Activated naive CD8-positive, alpha-beta T cell treated with anti-CD3 and anti-CD28 coated beads, Interleukin-2, amount 50 U/mL, for 24 hours (primary cell): Measurements from ENCODE around the gene ZNF750.

Experiments
- ATAC-seq: fragments of 150-1000 bp; cut with Tn5 transposase; one replicate; pipeline ENCODE4 v1.10.0; 2021
- DNase-seq: peaks from one replicate; pipeline ENCODE4 v3.0.0; 2021
- H3K27ac Mint-ChIP-seq: one replicate; pipeline ENCODE4 v1.8.0; 2021; ENCODE audit warnings: mild to moderate bottlenecking, mixed read lengths
- H3K27me3 Mint-ChIP-seq: one replicate; pipeline ENCODE4 v1.8.0; 2021; ENCODE audit warnings: mixed read lengths
- H3K36me3 Mint-ChIP-seq: one replicate; pipeline ENCODE4 v1.8.0; 2021; ENCODE audit warnings: low read depth, mixed read lengths
- H3K4me1 Mint-ChIP-seq: one replicate; pipeline ENCODE4 v1.8.0; 2021; ENCODE audit warnings: mixed read lengths
- H3K4me3 Mint-ChIP-seq: one replicate; pipeline ENCODE4 v1.8.0; 2021; ENCODE audit warnings: mild to moderate bottlenecking, moderate library complexity, mixed read lengths
- H3K9me3 Mint-ChIP-seq: one replicate; pipeline ENCODE4 v1.8.0; 2021; ENCODE audit warnings: mixed read lengths

The ZNF750 gene

DNA sequence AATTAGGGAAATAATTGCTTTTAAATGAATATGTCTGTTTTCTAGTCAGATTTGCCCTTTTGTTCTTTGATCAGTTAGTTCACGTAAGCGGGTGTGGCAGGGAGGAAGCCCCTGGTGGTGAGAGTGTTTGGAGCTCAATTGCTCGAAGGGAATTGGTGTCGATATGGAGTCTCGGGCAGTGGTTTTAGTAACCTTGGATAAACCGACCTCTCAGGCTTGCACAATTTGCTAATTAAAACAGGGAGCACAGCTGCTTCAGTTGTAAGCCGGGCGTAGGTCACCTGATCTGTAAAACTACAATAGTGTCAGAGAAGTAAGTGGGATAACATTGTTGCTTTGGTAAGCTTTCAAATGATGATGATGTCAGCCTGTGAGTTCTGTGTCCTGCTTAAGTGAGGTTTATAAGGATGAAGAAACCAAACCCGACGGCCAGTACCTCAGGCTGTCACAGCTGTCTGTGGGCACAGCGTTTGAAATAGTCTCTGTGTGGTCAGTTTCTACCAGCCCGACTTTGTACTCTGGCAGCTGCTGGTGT, 2.9 kb downstream of the ZNF750 start:
- H3K27ac Mint-ChIP-seq = no peak overlapping the region
- no peaks in the 10 kb centered on the region for H3K9me3 Mint-ChIP-seq
- no peaks in the 10 kb centered on the region for H3K27me3 Mint-ChIP-seq
- no peak for DNase-seq
- no peak for ATAC-seq
- H3K4me1 Mint-ChIP-seq = peaks cover 2% of the 10 kb centered on the region
- no peak overlapping the region for H3K4me3 Mint-ChIP-seq
- peaks cover 7% of the 10 kb centered on the region for H3K36me3 Mint-ChIP-seq

DNA sequence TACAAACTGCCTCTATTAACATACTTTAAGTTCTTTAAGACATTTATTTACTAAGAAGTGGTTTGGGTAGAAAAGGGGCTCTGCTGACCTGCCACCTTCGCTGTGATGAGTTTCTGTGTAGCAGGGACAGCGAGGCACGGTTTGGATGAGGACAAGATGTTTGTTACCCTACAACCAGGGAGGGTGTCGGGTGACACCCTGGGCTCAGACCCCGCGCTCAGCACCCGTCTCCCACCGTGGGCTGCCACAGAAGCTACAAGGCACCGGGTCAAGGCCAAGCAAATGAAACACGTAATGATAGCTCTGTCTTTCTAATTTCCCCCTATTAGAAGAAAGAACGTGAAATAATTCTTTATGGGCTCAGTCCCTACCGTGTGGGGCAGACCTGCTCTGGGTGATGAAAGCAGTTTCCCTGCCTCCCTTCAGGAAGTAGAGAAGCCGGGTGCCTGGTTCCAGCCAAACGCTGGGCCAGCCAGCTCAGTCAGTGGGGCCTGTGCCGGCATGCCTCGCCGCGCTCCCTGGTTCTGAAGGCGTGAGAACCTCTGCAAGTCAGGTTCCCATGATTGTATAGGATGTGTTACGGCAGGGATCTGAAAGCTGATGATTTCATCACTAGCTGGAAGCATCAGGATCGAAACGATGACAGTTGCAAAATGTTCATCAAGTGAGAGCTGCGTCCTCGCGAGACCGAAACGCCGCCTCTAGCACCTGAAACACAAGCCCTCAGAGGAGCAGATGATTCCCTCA, 3.9 kb downstream of the ZNF750 start:
- peaks cover 2% of the 10 kb centered on the region for H3K4me1 Mint-ChIP-seq
- no peak overlapping the region for H3K4me3 Mint-ChIP-seq
- H3K36me3 Mint-ChIP-seq = peaks cover 7% of the 10 kb centered on the region
- DNase-seq (no peak), ATAC-seq (no peak)
- H3K9me3 Mint-ChIP-seq = no peaks in the 10 kb centered on the region
- H3K27me3 Mint-ChIP-seq = no peaks in the 10 kb centered on the region
- H3K27ac Mint-ChIP-seq = no peak overlapping the region

DNA sequence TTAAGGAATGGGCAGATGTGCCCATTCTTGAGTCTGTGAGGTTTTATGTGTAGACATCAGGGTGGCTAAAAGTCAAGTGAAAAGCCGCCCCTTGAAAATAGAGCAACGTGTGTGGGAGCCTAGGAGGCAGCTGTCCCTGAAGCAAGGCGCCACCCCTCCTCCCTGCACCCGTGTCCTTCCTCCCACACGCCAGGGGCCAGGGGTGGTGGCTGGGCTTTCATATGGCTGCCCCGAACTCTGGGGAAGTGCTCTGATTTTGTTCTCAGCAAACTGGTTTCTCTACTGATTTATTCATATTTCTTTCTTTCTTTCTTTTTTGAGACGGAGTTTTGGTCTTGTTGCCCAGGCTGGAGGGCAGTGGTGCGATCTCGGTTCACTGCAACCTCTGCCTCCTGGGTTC, 4.7 kb downstream of the ZNF750 start:
- no peak overlapping the region for H3K4me3 Mint-ChIP-seq
- H3K9me3 Mint-ChIP-seq = no peaks in the 10 kb centered on the region
- no peaks in the 10 kb centered on the region for H3K27me3 Mint-ChIP-seq
- no peak for DNase-seq
- peaks cover 2% of the 10 kb centered on the region for H3K4me1 Mint-ChIP-seq
- no peak overlapping the region for H3K27ac Mint-ChIP-seq
- ATAC-seq = no peak
- peaks cover 9% of the 10 kb centered on the region for H3K36me3 Mint-ChIP-seq

DNA sequence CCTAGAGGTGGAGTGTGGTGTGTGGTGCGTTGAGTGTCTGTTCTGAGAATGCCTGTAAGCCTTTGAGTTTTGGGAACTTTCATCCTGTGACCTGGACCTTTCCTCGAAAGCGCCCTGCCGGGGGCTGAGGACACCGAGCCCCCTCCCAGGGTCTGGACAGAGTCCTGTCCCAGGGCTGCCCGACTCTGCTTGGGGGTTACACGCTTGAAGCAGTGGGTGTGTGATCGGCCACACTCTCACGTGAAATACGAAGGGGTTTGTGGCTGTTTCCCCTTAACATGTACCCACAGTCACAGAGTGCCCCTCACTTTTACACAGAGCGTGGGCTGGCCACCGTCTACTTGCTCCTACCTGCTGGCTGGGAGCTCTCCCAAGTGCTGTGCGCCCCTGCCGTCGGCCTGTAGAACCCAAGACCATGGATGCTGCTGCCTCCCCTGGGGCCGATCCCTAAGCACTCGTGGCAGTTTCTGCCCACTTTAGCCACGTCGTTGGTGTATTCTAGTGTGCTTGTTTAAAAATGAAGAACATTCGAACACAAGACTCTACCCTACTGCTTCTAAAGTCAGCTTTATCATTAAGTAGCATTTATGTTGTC, 6.8 kb downstream of the ZNF750 start:
- no peak for DNase-seq
- H3K27me3 Mint-ChIP-seq = no peaks in the 10 kb centered on the region
- H3K4me1 Mint-ChIP-seq = peaks cover 2% of the 10 kb centered on the region
- H3K9me3 Mint-ChIP-seq = no peaks in the 10 kb centered on the region
- peaks cover 22% of the 10 kb centered on the region for H3K36me3 Mint-ChIP-seq
- no peak overlapping the region for H3K27ac Mint-ChIP-seq
- no peak for ATAC-seq
- H3K4me3 Mint-ChIP-seq = no peak overlapping the region

DNA sequence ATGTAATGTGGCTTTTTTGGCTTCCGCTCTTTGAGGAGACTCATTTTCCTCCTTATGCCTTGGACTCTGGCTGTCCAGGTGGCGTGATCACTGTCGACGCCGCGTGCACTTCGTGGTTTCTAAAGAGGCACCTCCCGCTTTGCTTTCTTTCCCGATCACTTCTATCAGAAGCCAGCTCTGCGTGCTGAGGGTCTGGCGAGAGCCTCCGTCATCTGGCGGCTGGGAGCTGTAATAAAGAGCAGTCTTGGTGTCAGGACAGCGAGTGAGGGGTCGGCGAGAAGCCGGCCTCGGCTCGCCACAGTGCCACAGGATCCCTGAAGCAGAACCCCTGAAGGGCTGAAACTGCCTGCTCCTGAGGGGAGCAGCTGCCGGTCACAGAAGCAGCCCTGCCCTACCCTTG, 7.4 kb downstream of the ZNF750 start:
- DNase-seq (no peak), ATAC-seq (no peak)
- Mint-ChIP-seq H3K27ac (no peak overlapping the region), H3K9me3 (no peaks in the 10 kb centered on the region), H3K4me1 (no peaks in the 10 kb centered on the region), H3K4me3 (no peak overlapping the region), H3K36me3 (peaks cover 28% of the 10 kb centered on the region), H3K27me3 (no peaks in the 10 kb centered on the region)

DNA sequence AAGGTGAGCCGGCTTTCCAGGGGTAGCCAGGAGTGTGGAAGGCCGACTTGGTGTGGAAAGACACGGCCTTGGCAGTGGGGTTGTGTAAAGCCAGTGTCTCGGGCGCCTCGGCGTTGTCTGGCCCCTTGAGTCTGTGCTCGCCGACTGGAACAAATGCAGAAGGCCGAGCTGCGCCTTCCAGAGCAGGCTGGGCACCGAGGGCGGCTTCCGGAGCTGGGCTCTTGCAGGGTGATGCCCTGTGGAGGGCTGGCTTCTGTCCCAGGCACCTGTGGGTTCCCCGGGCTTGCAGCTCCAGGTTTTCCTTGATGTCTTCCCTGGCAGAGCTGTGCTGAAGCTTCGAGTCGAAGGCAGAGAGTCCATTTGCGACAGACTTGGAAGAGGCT, 8.0 kb downstream of the ZNF750 start:
- no peaks in the 10 kb centered on the region for H3K9me3 Mint-ChIP-seq
- no peak for DNase-seq
- H3K36me3 Mint-ChIP-seq = peaks cover 32% of the 10 kb centered on the region
- H3K27ac Mint-ChIP-seq = no peak overlapping the region
- H3K4me3 Mint-ChIP-seq = no peak overlapping the region
- no peaks in the 10 kb centered on the region for H3K27me3 Mint-ChIP-seq
- no peaks in the 10 kb centered on the region for H3K4me1 Mint-ChIP-seq
- no peak for ATAC-seq

DNA sequence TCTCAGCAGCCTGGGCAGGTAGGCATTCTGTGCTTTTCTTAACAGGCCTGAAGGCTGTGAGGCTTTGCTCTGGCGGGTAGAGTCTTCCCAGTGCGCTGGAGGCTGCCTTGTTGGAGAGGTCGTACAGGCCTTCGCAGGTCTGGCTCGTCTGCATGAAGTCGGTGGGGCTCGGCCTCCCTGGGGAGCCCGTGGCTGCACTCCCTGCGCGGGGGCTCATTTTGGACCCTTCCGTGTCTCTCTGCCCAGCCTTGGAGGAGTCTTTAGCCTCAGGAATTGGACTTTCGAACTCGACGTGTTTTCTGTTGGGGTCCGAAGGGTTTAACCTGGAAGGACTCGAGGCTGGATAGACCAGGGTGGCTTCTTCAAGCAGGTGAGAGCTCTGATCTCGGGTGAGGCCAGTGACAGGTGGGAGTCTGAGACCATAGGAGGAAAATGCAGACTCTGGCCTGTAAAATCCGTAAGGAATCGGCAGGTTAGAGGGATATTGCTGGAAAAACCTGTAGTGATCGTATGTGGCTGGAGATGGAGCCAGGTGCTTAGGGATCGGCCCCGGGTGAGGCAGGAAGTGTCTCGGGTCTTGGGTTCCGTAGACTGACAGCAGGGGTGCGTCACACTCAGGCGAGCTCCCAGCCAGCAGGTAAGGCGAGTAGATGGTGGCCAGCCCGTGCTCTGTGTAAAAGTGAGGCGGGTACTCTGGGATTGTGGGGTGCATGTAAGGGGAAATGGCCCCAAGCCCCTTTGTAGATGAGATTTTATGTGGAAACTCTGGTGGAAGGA, 8.6 kb downstream of the ZNF750 start:
- H3K4me1 Mint-ChIP-seq = no peaks in the 10 kb centered on the region
- H3K36me3 Mint-ChIP-seq = peaks cover 32% of the 10 kb centered on the region
- no peaks in the 10 kb centered on the region for H3K9me3 Mint-ChIP-seq
- no peak overlapping the region for H3K27ac Mint-ChIP-seq
- no peak for DNase-seq
- no peak overlapping the region for H3K4me3 Mint-ChIP-seq
- no peak for ATAC-seq
- no peaks in the 10 kb centered on the region for H3K27me3 Mint-ChIP-seq

DNA sequence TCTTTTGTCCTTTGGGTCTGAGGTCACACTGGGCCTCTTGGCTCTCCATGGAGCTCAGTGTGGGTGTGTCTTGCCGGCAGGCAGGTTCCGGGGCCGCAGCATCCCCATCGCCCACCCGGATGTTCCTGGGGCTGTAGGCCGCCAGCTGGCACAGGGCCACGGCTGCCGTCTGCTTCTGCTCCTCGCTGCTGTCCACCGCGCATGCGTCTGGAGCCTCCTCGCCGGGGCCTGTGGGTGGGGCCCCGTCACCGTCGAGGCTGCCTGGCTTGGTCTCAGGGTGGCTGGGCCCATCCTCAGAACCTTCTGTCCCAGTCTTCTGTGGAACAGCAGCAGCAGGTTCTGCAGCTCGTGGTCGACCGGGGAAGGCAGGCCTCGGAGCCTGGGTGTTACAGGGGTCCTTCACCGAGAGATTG, 9.6 kb downstream of the ZNF750 start:
- H3K9me3 Mint-ChIP-seq = no peaks in the 10 kb centered on the region
- H3K36me3 Mint-ChIP-seq = peaks cover 32% of the 10 kb centered on the region
- H3K27ac Mint-ChIP-seq = no peak overlapping the region
- no peak for DNase-seq
- no peaks in the 10 kb centered on the region for H3K4me1 Mint-ChIP-seq
- ATAC-seq = no peak
- no peaks in the 10 kb centered on the region for H3K27me3 Mint-ChIP-seq
- no peak overlapping the region for H3K4me3 Mint-ChIP-seq

DNA sequence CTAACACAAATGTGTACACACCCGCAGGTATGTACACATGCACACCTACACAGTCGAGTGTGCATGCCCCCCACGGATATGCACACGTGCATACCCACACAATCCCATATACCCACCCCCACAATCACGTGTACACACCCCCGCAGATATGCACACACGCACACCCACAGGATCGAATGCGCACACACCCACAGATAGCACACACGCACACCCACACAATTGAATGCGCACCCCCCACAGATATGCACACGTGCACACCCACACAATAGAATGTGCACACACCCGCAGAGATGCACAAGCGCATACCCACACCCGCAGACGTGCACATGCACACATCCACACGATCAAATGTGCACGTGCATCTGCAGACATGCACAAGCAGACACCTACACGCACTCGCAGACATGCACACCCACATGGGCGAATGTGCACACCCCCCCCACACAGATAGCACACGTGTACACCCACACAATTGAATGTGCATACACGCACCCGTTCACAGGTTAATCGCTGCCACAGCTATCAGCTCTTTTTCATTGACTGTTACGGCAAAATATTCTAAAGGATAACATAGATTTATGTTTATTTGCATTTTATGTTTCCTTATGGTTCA, 10.8 kb downstream of the ZNF750 start:
- Mint-ChIP-seq H3K4me1 (no peaks in the 10 kb centered on the region), H3K9me3 (no peaks in the 10 kb centered on the region), H3K36me3 (peaks cover 32% of the 10 kb centered on the region), H3K27me3 (no peaks in the 10 kb centered on the region), H3K4me3 (no peak overlapping the region), H3K27ac (no peak overlapping the region)
- no peak for DNase-seq
- ATAC-seq = no peak

DNA sequence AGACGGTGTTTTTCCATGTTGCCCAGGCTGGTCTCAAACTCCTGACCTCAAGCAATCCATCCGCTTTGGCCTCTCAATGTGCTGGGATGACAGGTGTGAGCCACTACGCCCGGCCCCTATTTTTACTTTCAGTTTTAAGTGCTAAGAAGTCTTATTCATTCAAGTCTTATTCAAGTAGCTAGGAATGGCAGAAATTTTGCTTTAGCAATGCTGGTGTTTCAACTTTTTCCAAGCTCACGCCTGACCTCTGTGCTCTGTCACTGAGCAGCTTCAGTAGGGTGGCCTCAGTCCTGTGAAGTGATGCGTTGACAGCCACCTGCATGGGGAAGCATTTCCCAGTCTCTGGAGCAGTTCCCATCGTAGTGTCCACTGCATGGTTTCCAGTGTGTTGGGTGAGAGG, 12.9 kb downstream of the ZNF750 start:
- H3K36me3 Mint-ChIP-seq = peaks cover 29% of the 10 kb centered on the region
- no peak overlapping the region for H3K27ac Mint-ChIP-seq
- no peak for DNase-seq
- H3K27me3 Mint-ChIP-seq = no peaks in the 10 kb centered on the region
- ATAC-seq = no peak
- no peak overlapping the region for H3K4me3 Mint-ChIP-seq
- no peaks in the 10 kb centered on the region for H3K4me1 Mint-ChIP-seq
- no peaks in the 10 kb centered on the region for H3K9me3 Mint-ChIP-seq

DNA sequence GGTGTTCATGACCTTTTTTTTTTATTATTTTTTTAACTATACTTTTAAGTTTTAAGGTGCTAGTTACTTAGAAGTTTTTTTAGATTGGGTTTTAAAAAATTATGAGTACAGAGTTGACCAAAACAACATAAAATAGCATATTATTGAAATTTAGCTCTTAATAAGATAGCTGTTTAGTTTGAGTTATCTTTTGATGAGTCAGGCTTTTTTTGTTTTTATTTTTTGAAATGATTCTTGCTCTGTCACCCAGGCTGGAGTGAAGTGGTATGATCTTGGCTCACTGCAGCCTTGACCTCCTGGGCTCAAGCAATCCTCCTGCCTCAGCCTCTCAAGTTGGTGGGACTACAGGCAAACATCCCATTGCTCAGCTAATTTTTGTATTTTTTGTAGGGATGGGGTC, 13.6 kb downstream of the ZNF750 start:
- peaks cover 32% of the 10 kb centered on the region for H3K36me3 Mint-ChIP-seq
- no peak overlapping the region for H3K27ac Mint-ChIP-seq
- no peaks in the 10 kb centered on the region for H3K27me3 Mint-ChIP-seq
- no peak for DNase-seq
- no peak overlapping the region for H3K4me3 Mint-ChIP-seq
- H3K4me1 Mint-ChIP-seq = no peaks in the 10 kb centered on the region
- no peaks in the 10 kb centered on the region for H3K9me3 Mint-ChIP-seq
- ATAC-seq = no peak

DNA sequence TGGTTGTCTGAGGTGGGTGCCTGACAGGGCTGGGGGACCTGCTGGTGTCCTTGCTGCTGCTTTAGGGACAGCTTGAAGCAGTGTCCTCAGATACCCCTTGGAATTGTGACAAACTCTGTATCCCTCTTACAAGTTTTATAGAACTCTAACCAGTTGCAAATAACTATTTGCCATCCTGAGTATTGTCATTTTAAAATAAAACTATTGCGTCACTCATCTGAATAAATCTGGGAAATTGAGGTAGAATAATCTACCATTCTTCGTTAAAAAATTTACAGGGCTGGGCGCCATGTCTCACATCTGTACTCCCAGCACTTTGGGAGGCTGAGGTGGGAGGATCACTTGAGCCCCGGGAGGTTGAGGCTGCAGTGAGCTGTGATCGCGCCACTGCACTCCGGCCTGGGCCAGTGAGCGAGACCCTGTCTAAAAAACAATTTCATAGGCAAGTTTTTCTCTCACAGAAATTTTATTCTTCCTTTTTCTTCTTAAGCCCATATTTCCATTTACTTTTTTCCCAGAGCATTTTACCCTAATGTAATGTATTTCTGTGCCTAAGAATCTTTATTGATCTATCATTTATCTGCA, 14.2 kb downstream of the ZNF750 start:
- Mint-ChIP-seq H3K9me3 (no peaks in the 10 kb centered on the region), H3K27me3 (no peaks in the 10 kb centered on the region), H3K4me1 (no peaks in the 10 kb centered on the region), H3K36me3 (peaks cover 36% of the 10 kb centered on the region), H3K4me3 (no peak overlapping the region), H3K27ac (no peak overlapping the region)
- ATAC-seq (no peak), DNase-seq (no peak)

DNA sequence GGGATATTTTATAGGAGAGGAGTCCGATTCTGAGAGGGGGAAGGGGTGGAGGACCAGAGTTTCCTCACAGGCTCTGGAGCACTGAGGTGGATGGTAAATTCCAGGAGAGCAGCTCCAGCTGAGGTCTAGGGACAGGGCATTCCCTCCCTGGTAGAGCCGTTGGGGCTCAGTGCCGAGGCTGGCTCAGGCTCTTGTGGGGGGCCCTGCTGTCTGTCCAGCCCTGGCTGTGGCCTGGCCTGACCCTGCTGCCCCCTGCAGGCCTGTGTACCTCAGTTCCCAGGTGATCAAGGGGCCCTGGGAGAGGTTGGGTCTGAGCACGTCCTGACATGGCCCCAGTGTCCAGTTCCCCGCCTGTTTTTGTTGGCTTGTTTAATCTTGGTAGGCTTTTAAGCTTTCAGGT, 16.8 kb downstream of the ZNF750 start:
- no peak overlapping the region for H3K27ac Mint-ChIP-seq
- no peaks in the 10 kb centered on the region for H3K27me3 Mint-ChIP-seq
- H3K36me3 Mint-ChIP-seq = peaks cover 45% of the 10 kb centered on the region
- no peak for DNase-seq
- H3K9me3 Mint-ChIP-seq = peaks cover 5% of the 10 kb centered on the region
- peaks cover 4% of the 10 kb centered on the region for H3K4me1 Mint-ChIP-seq
- ATAC-seq = no peak
- H3K4me3 Mint-ChIP-seq = no peak overlapping the region

DNA sequence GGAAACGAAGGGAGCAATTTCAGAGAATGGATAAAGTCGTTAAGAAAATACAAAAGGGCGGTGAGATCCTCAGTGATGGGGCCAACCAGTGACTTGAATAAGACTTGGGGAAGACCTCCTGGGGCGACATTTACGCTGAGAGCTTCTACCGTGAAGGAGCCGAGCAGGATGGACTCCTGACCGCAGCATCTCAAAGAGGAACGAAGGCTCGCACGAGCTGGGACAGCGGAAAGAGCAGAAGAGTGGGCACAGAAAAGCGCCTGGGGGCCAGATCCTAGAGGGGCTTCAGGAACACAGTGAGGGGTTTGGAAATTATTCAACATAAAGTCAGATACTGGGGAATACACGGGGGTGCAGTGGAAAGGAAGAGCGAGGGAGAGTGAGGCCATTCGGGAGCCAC, 17.5 kb downstream of the ZNF750 start:
- DNase-seq (no peak), ATAC-seq (no peak)
- no peak overlapping the region for H3K27ac Mint-ChIP-seq
- H3K36me3 Mint-ChIP-seq = peaks cover 45% of the 10 kb centered on the region
- peaks cover 5% of the 10 kb centered on the region for H3K9me3 Mint-ChIP-seq
- no peak overlapping the region for H3K4me3 Mint-ChIP-seq
- peaks cover 9% of the 10 kb centered on the region for H3K4me1 Mint-ChIP-seq
- H3K27me3 Mint-ChIP-seq = no peaks in the 10 kb centered on the region
